GM12872 (cell line): ENCODE results near the gene DUS1L.
A peak's percentile ranks its signal among the peaks of the same experiment; 100 is the strongest.

Experiments used
- CTCF ChIP-seq: IDR thresholded peaks from 3 replicates; pipeline ENCODE4 v1.5.1; 2011; ENCODE audit warnings: low read depth, mild to moderate bottlenecking, low read length, moderate library complexity; ENCODE audit not compliant: insufficient read depth

The DUS1L gene

GRCh38 chr17:82019690-82020571 lies 45.7 kb downstream of the DUS1L start:
- TF ChIP-seq CTCF = peak; percentile 94

DNA sequence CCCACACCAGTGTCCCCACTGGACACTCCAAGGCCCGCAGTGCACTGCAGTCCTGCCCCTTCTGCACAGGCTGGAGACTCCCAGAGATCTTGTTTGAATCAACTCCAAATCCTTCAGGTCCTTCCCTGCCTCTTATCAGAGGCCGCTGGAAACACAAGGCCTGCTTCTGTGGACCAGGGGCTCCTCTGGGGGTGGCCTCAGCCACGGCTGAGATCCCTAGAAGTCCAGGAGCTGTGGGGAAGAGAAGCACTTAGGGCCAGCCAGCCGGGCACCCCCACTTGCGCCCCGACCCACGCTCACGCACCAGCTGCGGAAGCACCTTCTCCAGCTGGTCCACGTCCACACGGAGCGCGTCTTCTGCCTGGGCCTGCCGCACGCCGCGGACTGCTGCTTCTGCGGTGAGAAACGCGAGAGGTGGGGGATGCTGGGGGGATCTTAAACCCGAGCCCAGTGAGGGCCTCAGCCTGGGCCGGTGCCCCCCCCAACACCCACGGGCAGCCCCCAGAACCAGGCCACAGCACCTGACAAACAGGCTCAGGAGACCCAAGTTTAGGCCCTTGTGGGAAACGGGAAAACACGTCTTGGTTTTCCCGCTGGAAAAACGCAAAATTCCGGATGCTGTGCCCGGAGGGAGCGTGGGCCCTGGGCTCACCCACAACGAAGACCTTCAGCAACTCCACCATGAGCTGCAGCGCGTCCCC lies 46.5 kb downstream of the DUS1L start:
- TF ChIP-seq CTCF = no peak

GRCh38 chr17:82018152-82018988 lies 47.2 kb downstream of the DUS1L start:
- no peak for TF ChIP-seq CTCF

DNA sequence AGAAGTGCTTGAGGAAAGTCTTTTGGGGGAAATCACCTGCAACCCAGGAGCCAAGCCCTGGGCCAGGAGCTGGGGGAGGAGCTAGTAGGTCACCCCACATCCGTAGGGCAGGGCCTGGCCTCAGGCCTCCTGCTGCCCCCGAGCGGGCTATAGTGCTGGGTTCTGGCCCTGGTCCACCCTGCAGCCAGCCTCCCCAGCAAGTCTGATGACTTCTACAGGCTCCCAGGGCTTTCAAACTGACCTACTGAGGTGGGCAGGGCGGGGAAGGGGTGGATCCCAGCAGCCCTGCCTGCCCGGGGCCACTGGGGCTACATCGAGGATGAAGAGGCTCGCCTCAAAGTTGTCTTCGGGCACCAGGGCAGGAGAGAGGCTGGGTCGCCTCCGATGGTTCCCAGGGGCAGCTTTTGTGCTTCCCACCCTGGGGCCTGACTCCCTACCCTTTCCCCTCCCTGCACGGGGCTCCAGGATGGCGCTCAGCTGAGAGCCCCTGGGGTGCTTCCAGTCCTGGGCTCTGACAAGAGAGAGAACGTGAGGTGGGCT lies 47.9 kb downstream of the DUS1L start:
- TF ChIP-seq CTCF = no peak

DNA sequence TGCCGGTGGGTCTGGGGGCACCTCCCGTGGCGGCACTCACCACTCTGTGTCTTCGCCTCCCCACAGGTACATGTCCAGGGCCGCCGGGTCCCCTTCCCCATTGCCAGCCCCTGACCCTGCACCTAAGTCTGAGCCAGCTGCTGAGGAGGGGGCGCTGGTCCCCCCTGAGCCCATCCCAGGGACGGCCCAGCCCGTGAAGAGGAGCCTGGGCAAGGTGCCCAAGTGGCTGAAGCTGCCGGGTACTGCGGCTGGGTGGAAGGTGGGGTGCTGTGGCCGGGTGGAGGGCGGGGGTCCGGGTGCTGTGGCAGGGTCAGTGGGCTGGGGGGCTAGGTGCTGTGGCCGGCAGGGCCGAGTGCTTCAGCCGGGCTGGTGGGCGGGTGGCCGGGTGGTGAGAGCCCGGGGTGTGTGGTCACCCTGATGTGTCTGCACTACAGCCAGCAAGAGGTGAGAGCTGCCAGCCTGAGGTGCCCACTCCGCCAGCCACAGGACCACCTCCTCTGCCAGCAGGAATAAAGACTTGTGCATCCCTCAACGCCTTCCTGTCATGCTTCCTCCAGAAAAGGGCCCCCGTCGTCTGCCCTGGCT lies 48.6 kb downstream of the DUS1L start:
- no peak for TF ChIP-seq CTCF

GRCh38 chr17:82016061-82016874 lies 49.3 kb downstream of the DUS1L start:
- no peak for TF ChIP-seq CTCF
